ENCODE results near the gene CASP10. TPM values are rescaled to one million over a fixed set of nuclear protein-coding genes. Genes with fewer than 3 reads are reported as not detected.

CASP10 gene
- total and polyA plus RNA-seq, 2 of the 13 experiments (the other 11 are each of a cell fraction or from before 2014, with no cell fraction given), result 22.2 to 23.8 TPM

GRCh38 chr2:201233812-201234662, 51.1 kb downstream of the CASP10 start (continued):
- TF ChIP-seq ZBTB26 (CRISPR knock-in tag; IDR thresholded peaks at IDR 0.05; ENCODE audit: borderline replicate concordance), result no peak
- no peak for TF ChIP-seq NFIB (CRISPR knock-in tag; IDR thresholded peaks at IDR 0.05; ENCODE audit: borderline replicate concordance)
- no peak for TF ChIP-seq AKAP8 (CRISPR knock-in tag; IDR thresholded peaks at IDR 0.05)
- TF ChIP-seq ZNF3 (CRISPR knock-in tag; IDR thresholded peaks at IDR 0.05), result no peak
- TF ChIP-seq ZNF547 (CRISPR knock-in tag; IDR thresholded peaks at IDR 0.05), result no peak
- TF ChIP-seq PAX8 (CRISPR knock-in tag; IDR thresholded peaks at IDR 0.05; ENCODE audit: borderline replicate concordance), result no peak
- TF ChIP-seq MAFG (CRISPR knock-in tag; IDR thresholded peaks at IDR 0.05), result no peak
- TF ChIP-seq PRDM10 (CRISPR knock-in tag; IDR thresholded peaks at IDR 0.05; ENCODE audit: low read depth), result no peak
- TF ChIP-seq TBP (CRISPR knock-in tag; IDR thresholded peaks at IDR 0.05), result no peak
- TF ChIP-seq ZHX2 (IDR thresholded peaks at IDR 0.05; ENCODE audit: low read depth), result no peak
- no peak for TF ChIP-seq ZHX2 (CRISPR knock-in tag; IDR thresholded peaks at IDR 0.05; ENCODE audit: borderline replicate concordance)
- no peak for TF ChIP-seq ZNF30 (CRISPR knock-in tag; IDR thresholded peaks at IDR 0.05)
- TF ChIP-seq NPAS2 (CRISPR knock-in tag; IDR thresholded peaks at IDR 0.05; ENCODE audit: borderline replicate concordance), result no peak
- TF ChIP-seq GABPA (IDR thresholded peaks at IDR 0.05; ENCODE audit: low read depth, low read length), result no peak
- no peak for TF ChIP-seq GABPA (CRISPR knock-in tag; IDR thresholded peaks at IDR 0.05; ENCODE audit: low read depth)

Data from HepG2 (cell line).